DND-41 (cell line): ENCODE measurements around the gene RYR3.

Source experiments
- ATAC-seq: fragments of 200-7000 bp; cut with Tn5 transposase; 3 replicates; pipeline ENCODE4 v1.9.1; 2021; ENCODE audit warnings: low read depth; ENCODE audit not compliant: insufficient read depth
- DNase-seq: peaks from one replicate; pipeline ENCODE4 v3.0.0-alpha.2; 2020
- H2AFZ ChIP-seq: 2 replicates; pipeline ENCODE4 v1.6.0; 2012; ENCODE audit warnings: low read depth, low read length
- H3K27ac ChIP-seq: 2 replicates; pipeline ENCODE4 v1.5.1; 2012; ENCODE audit warnings: low read length, inconsistent platforms
- H3K27me3 ChIP-seq: fragments of 200-600 bp; sonication (generic); 2 replicates; pipeline ENCODE4 v1.6.0; 2012; ENCODE audit warnings: low read length, mild to moderate bottlenecking, inconsistent platforms; ENCODE audit not compliant: insufficient read depth, poor library complexity
- H3K36me3 ChIP-seq: 2 replicates; pipeline ENCODE4 v1.5.1; 2012; ENCODE audit warnings: low read length, inconsistent platforms; ENCODE audit not compliant: insufficient read depth
- H3K4me1 ChIP-seq: 2 replicates; pipeline ENCODE4 v1.5.1; 2012; ENCODE audit warnings: mild to moderate bottlenecking, low read length; ENCODE audit not compliant: insufficient read depth
- H3K4me2 ChIP-seq: 2 replicates; pipeline ENCODE4 v1.6.0; 2012; ENCODE audit warnings: mild to moderate bottlenecking, moderate library complexity, low read length, inconsistent platforms; ENCODE audit not compliant: insufficient read depth
- H3K4me3 ChIP-seq, 2 experiments: fragments of 200-600 bp in 1 of 2; shearing (Covaris generic) in 1 of 2; 2 replicates each; pipeline ENCODE4 v1.5.1; 2012 to 2016; ENCODE audit warnings: inconsistent platforms in 2 of 2, low read length in 2 of 2, mild to moderate bottlenecking in 2 of 2, low read depth in 1 of 2, moderate library complexity in 1 of 2
- H3K79me2 ChIP-seq: 2 replicates; pipeline ENCODE4 v1.6.0; 2012; ENCODE audit warnings: low read length, inconsistent platforms; ENCODE audit not compliant: insufficient read depth
- H3K9ac ChIP-seq: 2 replicates; pipeline ENCODE4 v1.6.0; 2012; ENCODE audit warnings: low read depth, mild to moderate bottlenecking, inconsistent platforms, low read length, moderate library complexity
- H3K9me3 ChIP-seq: 2 replicates; pipeline ENCODE4 v1.5.1; 2012; ENCODE audit warnings: low read length, moderate library complexity, mild to moderate bottlenecking, inconsistent platforms; ENCODE audit not compliant: insufficient read depth, severe bottlenecking
- H4K20me1 ChIP-seq: 2 replicates; pipeline ENCODE4 v1.6.0; 2012; ENCODE audit warnings: low read length; ENCODE audit not compliant: insufficient read depth
- EZH2 ChIP-seq: IDR thresholded peaks from 3 replicates; pipeline ENCODE4 v1.6.1; 2012; ENCODE audit warnings: borderline replicate concordance, low read depth, mild to moderate bottlenecking, moderate library complexity, low read length, inconsistent platforms; ENCODE audit not compliant: severe bottlenecking
- TF ChIP-seq, protein P1 (sequence below): IDR thresholded peaks from 2 replicates; pipeline ENCODE4 v1.5.1; 2012; ENCODE audit warnings: borderline replicate concordance, low read length, moderate library complexity, mild to moderate bottlenecking; ENCODE audit not compliant: poor library complexity, severe bottlenecking; ENCODE audit errors: extremely low read depth

RYR3 gene

DNA sequence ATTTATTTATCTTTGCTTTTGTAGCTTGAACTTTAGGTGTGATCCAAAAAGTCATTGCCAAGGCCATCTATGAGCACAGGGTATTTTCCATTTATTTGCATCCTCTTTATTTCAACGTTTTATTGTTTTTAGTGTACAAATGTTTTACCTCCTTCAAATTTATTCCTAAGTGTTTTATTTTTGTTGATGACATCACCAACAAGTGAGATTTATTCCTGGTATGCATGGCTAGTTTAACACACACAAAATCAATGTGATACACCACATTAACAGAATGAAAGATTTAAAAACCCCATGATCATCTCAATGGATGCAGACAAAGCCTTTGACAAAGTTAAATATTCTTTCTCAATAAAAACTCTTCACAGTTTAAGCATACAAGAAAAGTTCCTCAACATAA, 591.3 kb downstream of the RYR3 start:
- Histone ChIP-seq H3K27ac (no peak overlapping the region), H3K36me3 (no peaks in the 10 kb centered on the region), H3K4me2 (no peak overlapping the region), H3K4me3 (no peak overlapping the region), H2AFZ (no peak overlapping the region), H3K4me1 (no peaks in the 10 kb centered on the region), H3K27me3 (no peaks in the 10 kb centered on the region), H3K79me2 (no peaks in the 10 kb centered on the region), H4K20me1 (no peaks in the 10 kb centered on the region), H3K9ac (no peak overlapping the region), H3K9me3 (no peaks in the 10 kb centered on the region)
- ATAC-seq, result no peak
- TF ChIP-seq EZH2, result no peak
- TF ChIP-seq, protein P1, sequence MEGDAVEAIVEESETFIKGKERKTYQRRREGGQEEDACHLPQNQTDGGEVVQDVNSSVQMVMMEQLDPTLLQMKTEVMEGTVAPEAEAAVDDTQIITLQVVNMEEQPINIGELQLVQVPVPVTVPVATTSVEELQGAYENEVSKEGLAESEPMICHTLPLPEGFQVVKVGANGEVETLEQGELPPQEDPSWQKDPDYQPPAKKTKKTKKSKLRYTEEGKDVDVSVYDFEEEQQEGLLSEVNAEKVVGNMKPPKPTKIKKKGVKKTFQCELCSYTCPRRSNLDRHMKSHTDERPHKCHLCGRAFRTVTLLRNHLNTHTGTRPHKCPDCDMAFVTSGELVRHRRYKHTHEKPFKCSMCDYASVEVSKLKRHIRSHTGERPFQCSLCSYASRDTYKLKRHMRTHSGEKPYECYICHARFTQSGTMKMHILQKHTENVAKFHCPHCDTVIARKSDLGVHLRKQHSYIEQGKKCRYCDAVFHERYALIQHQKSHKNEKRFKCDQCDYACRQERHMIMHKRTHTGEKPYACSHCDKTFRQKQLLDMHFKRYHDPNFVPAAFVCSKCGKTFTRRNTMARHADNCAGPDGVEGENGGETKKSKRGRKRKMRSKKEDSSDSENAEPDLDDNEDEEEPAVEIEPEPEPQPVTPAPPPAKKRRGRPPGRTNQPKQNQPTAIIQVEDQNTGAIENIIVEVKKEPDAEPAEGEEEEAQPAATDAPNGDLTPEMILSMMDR, result no peak
- no peak for DNase-seq

DNA sequence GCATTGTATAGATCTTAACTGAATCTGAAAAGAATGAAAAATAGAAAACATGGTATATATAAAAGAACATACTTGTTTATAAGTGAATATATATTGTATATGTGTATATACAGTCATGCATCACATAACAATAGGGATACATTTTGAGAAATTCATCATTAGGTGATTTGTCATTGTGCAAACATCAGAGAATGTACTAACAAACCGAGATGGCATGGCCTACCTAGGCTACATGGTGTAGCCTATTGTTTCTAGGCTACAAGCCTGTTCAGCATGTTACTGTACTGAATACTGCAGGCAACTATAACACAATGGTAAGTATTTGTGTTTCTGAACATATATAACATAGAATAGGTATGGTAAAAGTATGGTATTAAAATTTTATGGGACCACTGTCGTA, 592.9 kb downstream of the RYR3 start:
- Histone ChIP-seq H4K20me1 (no peaks in the 10 kb centered on the region), H3K4me2 (no peak overlapping the region), H3K36me3 (no peaks in the 10 kb centered on the region), H2AFZ (no peak overlapping the region), H3K9me3 (no peaks in the 10 kb centered on the region), H3K79me2 (no peaks in the 10 kb centered on the region), H3K4me3 (no peak overlapping the region), H3K4me1 (no peaks in the 10 kb centered on the region), H3K27me3 (no peaks in the 10 kb centered on the region), H3K27ac (no peak overlapping the region), H3K9ac (no peak overlapping the region)
- TF ChIP-seq EZH2, result no peak
- TF ChIP-seq, protein P1, result no peak
- no peak for DNase-seq
- no peak for ATAC-seq

DNA sequence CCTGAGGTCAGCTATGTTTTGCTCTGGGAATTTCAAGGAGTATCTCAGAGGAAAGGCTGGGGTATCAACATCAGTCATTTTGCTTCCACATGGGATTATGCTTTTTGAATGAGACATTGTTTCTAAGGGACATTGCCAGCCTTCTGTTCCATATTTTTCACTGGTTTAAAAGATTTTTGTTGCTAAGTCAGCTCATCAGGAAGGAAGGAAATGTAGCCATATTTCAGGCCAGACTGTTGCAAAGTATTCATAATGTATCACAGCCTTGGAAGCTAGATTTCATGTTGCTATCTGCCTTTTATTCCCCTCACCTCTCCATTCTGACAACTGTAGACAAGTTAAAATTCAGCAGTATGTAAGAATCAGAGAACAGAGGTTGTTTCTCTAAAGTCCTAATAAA, 596.6 kb downstream of the RYR3 start:
- no peak overlapping the region for H3K9ac ChIP-seq
- H2AFZ ChIP-seq, result no peak overlapping the region
- H4K20me1 ChIP-seq, result no peaks in the 10 kb centered on the region
- no peaks in the 10 kb centered on the region for H3K4me1 ChIP-seq
- H3K36me3 ChIP-seq, result no peaks in the 10 kb centered on the region
- ATAC-seq (no peak), DNase-seq (no peak)
- no peak overlapping the region for H3K27ac ChIP-seq
- no peaks in the 10 kb centered on the region for H3K79me2 ChIP-seq
- no peaks in the 10 kb centered on the region for H3K27me3 ChIP-seq
- TF ChIP-seq EZH2, result no peak
- H3K4me2 ChIP-seq, result no peak overlapping the region
- no peak overlapping the region for H3K4me3 ChIP-seq
- H3K9me3 ChIP-seq, result no peaks in the 10 kb centered on the region

DNA sequence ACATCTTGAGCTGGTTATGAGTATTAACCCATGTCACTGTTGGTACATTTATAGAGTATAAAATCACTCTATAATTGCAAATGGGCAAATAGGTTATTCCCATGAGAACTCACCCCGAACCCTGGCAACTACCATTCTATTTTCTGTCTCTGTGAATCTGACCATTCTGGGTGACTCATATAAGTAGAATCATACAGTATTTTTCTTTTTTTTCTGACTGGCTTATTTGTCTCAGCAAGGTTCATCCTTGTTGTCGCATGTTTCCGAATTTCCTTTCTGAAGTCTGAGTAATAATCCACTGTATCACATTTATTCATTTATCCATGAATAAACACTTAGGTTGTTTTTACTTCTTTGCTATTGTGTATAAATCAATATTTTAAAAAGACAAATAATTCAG, 597.6 kb downstream of the RYR3 start:
- DNase-seq (no peak), ATAC-seq (no peak)
- no peak overlapping the region for H3K4me2 ChIP-seq
- H3K9me3 ChIP-seq, result no peaks in the 10 kb centered on the region
- no peaks in the 10 kb centered on the region for H3K27me3 ChIP-seq
- H2AFZ ChIP-seq, result no peak overlapping the region
- no peak for TF ChIP-seq EZH2
- TF ChIP-seq, protein P1, result no peak
- no peaks in the 10 kb centered on the region for H3K36me3 ChIP-seq
- no peaks in the 10 kb centered on the region for H3K79me2 ChIP-seq
- H3K4me1 ChIP-seq, result no peaks in the 10 kb centered on the region
- no peak overlapping the region for H3K9ac ChIP-seq
- H4K20me1 ChIP-seq, result no peaks in the 10 kb centered on the region
- H3K27ac ChIP-seq, result no peak overlapping the region
- H3K4me3 ChIP-seq, result no peak overlapping the region
